ENCODE data around the gene CRACR2B.

DNA sequence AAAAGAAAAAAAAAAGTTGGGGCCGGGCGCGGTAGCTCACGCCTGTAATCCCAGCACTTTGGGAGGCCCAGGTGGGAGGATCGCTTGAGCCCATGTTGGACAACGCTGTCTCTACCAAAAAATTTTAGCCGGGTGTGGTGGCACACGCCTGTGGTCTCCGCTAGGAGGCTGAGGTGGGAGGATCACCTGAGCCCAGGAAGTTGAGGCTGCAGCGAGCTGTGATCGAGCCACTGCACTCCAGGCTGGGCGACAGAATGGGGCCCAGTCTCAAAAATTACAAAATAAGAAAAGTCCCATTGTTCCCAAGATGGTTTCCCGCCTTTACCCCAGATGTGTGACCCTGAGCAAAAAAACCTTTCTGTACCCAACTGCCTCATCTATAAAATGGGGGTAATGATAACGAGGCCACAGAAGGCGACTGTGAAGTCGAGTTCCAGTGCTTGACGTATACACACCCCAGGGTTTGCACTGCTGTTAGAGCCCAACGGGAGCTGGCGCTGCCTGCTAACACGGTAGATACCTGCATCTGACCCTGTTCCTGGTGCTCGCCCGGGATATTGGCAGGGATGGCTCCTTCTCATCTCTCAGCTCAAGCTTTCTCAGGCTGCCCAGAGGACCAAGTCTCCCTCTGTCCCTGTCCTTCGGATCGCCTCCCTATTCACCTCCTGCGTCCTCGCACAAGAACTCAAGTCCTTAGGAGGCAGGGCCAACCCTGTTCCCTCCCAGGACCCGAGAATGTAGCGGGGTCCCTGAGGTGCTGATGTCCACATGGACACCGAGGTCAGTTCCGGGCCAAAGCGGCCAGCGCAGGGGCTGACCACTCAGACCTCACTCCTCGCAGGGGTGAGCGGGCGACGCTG is 19.1 kb upstream of the CRACR2B start:
- TF ChIP-seq, protein P1, sequence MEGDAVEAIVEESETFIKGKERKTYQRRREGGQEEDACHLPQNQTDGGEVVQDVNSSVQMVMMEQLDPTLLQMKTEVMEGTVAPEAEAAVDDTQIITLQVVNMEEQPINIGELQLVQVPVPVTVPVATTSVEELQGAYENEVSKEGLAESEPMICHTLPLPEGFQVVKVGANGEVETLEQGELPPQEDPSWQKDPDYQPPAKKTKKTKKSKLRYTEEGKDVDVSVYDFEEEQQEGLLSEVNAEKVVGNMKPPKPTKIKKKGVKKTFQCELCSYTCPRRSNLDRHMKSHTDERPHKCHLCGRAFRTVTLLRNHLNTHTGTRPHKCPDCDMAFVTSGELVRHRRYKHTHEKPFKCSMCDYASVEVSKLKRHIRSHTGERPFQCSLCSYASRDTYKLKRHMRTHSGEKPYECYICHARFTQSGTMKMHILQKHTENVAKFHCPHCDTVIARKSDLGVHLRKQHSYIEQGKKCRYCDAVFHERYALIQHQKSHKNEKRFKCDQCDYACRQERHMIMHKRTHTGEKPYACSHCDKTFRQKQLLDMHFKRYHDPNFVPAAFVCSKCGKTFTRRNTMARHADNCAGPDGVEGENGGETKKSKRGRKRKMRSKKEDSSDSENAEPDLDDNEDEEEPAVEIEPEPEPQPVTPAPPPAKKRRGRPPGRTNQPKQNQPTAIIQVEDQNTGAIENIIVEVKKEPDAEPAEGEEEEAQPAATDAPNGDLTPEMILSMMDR (IDR thresholded peaks at IDR 0.05): no peak; the same call in 1 of the 2 replicates
- TF ChIP-seq POLR2AphosphoS5 (IDR thresholded peaks at IDR 0.05; ENCODE audit: low read depth, low read length): no peak; the same call in 1 of the 2 replicates
- TF ChIP-seq, protein P2, sequence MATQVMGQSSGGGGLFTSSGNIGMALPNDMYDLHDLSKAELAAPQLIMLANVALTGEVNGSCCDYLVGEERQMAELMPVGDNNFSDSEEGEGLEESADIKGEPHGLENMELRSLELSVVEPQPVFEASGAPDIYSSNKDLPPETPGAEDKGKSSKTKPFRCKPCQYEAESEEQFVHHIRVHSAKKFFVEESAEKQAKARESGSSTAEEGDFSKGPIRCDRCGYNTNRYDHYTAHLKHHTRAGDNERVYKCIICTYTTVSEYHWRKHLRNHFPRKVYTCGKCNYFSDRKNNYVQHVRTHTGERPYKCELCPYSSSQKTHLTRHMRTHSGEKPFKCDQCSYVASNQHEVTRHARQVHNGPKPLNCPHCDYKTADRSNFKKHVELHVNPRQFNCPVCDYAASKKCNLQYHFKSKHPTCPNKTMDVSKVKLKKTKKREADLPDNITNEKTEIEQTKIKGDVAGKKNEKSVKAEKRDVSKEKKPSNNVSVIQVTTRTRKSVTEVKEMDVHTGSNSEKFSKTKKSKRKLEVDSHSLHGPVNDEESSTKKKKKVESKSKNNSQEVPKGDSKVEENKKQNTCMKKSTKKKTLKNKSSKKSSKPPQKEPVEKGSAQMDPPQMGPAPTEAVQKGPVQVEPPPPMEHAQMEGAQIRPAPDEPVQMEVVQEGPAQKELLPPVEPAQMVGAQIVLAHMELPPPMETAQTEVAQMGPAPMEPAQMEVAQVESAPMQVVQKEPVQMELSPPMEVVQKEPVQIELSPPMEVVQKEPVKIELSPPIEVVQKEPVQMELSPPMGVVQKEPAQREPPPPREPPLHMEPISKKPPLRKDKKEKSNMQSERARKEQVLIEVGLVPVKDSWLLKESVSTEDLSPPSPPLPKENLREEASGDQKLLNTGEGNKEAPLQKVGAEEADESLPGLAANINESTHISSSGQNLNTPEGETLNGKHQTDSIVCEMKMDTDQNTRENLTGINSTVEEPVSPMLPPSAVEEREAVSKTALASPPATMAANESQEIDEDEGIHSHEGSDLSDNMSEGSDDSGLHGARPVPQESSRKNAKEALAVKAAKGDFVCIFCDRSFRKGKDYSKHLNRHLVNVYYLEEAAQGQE (IDR thresholded peaks at IDR 0.05; ENCODE audit: insufficient read depth in 1 of 2, low read depth in 2 of 2, low read length in 1 of 2): no peak
- no peak for TF ChIP-seq TCF7L2 (IDR thresholded peaks at IDR 0.05; ENCODE audit: low read depth, low read length)
- no peak; the same call in 1 of the 2 replicates for TF ChIP-seq SIN3A (IDR thresholded peaks at IDR 0.05; ENCODE audit: borderline replicate concordance, insufficient read depth, low read depth, low read length)

Measured in Panc1 (cell line).